Measurements from ENCODE around the gene DRD4. TPM values are rescaled to one million over a fixed set of nuclear protein-coding genes. Genes with fewer than 3 reads are reported as not detected.
A peak's percentile ranks its signal among the peaks of the same experiment; 100 is the strongest.
"Not testable (repeated sequence)": the region's sequence is repeated elsewhere in the genome, so short reads cannot be mapped to it uniquely, and the experiment has no call there.

The DRD4 gene
- total RNA-seq, 2 donors from 2014 or later: 1.3 to 1.9 TPM

DNA sequence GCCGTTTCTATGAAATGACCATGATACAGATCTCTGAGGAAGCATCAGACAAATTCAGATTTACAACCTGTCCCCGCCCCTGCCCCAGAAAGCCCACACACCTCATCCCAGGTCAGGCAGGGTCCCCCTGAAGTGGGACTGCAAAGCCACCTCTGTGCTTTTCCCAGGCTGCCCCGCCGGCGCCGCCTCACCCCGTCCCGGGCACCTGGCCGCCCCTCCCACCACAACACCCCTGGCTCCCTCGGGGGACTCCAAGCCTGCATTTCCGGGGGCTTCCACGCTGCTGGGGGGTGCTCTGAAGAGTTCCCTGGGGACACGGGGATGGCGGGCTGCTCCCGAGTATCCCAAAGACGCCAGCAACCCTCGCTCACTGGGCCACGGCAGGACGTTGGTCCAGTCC lies 23.2 kb downstream of the DRD4 start:
- intact Hi-C loops (cut with DNase I, micrococcal nuclease): loop anchor here in 1 of 2 donors (10.0 kb wide), 1 partner anchor 65 kb away; no protein-coding TSS in a partner anchor
- no peak for ATAC-seq
- DNase-seq: no peak

DNA sequence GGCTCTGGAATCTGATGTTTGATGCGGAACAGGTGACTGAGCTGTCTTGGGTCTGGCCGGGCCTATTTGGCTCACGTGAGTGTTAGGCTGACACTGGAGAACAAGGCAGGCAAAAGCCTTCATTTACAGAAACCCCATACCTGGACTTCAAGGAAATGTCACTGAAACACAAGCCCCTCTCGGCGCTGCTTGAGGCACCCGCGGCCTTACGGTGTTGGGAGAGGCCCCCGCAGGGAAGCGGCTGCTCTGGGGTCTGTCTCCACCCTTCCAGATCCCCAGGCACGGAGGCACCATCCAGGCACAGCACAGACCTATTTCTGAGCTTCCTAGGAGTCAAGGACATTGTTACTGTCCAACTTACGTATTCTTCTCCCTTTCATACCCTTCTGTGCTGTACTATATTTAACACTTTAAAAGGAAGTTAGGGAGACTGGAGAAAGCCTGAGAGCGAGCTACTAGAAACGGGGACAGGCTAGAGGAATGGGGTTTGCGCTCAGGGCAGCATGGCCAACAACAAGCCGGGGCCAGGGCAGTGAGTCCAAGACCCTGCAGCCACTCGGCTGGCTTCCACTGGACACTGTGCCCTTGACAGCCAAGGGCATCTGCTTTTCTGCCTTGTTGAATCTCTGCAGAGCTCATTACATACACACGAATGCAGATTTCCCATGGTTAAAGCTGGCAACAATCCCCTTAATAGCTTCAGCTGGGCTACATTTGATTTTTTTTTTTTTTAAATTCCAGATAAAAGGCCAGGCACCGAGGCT lies 23.8 kb downstream of the DRD4 start:
- DNase-seq: no peak
- ATAC-seq: no peak
- intact Hi-C loops (cut with DNase I, micrococcal nuclease): loop anchor here in 1 of 2 donors (10.0 kb wide), 1 partner anchor 64 kb away; no protein-coding TSS in a partner anchor

DNA sequence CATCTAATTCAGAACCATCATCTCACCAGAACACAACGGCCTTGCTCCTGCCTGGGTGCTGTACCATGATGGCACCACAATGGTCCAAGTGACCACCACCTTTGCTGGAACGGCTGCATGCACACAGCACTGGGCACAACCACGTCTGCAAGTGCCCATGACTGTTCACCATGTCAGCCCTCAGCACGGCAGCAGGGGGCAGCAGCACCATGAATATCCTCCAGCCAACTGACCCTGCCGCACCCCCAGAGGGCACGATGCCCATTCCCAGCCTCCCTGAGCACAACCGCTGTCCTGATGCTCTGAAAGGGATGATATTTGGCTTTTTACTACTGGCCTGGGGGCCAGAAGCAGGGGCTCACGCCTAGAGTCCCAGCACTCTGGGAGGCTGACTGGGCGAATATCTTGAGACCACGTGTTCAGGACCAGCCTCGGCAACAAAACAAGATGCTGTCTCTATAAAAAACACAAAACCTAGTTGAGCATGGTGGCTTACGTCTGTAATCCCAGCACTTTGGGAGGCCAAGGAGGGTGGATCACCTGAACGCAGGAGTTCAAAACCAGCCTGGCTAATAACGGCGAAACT lies 25.7 kb downstream of the DRD4 start:
- peak; percentile 58 to 84 for DNase-seq
- peak; percentile 92 for ATAC-seq
- intact Hi-C loops (cut with DNase I, micrococcal nuclease): loop anchor here in 1 of 2 donors (10.0 kb wide), 1 partner anchor 62 kb away; no protein-coding TSS in a partner anchor

DNA sequence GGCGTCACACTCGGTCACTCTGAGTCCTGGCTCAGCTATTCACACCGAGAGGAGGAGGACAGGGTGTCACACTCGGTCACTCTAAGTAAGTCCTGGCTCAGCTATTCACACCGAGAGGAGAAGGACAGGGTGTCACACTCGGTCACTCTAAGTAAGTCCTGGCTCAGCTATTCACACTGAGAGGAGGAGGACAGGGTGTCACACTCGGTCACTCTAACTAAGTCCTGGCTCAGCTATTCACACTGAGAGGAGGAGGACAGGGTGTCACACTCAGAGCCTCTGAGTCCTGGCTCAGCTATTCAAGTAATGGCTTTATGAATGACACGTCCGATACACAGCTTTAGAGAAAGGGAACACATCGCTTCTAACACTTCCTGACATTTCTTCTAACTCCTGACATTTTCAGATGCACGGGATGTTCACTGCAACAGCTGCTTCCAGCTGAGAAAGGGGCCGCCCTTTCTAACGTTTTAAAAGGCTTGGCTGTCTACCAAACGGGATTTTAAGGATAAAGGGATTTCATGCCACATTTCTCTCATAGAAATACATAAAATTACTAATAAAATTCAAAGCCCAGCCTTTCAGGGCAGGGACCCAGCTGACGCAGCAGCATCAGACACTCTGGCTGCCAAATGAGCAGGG lies 28.1 kb downstream of the DRD4 start:
- intact Hi-C loops (cut with DNase I, micrococcal nuclease): loop anchor here in 1 of 2 donors (10.0 kb wide), 1 partner anchor 60 kb away; no protein-coding TSS in a partner anchor
- DNase-seq (no peak), ATAC-seq (no peak)

DNA sequence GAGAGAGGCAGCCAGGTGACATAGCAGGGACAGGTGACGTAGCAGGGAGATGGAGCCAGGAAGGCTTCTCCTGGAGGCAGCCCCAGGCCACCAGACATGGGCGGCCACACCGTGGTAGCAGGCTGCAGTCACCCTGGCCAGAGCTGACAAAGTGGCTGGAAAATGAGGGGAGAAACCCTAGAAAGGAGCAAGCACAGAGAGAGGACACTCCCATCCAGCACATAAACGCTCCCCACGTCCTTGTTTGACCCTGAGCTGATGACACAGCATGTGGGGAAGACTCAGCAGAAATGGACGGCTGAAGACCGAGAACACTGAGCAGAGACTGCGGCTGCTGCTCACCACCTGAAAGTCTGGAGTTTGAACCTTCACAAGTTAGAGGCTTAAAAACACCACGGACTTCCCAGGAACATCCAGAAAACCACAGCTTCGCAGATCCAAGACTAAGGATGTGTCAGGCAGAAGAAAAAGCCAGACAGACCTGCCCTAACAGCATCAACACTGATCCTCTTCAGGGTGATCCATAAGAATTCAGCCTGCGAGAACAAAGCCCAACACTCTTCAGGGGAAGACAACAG lies 28.7 kb downstream of the DRD4 start:
- intact Hi-C loops (cut with DNase I, micrococcal nuclease): loop anchor here in 1 of 2 donors (10.0 kb wide), 1 partner anchor 59 kb away; no protein-coding TSS in a partner anchor
- no peak for ATAC-seq
- DNase-seq: no peak

DNA sequence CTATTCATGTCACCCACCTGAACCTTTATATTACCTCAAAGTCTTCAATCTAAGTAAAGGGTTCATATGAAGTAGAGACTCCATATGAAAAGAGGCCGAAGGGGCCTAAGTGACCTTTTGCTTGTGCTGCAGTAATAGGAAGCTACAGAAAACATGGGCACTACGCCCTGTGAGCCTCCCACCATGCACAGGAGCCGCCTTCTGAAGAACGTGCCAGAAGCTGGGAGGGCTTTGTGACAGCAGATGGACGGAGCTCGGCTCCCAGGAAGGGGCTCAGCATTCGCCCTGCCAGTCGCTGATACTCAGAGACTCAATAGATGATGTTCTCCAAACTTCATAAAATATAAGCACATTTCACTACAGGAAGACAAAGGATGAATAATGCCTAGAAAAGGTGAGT lies 36.8 kb downstream of the DRD4 start:
- no peak for ATAC-seq
- no peak for DNase-seq
- intact Hi-C loops (cut with DNase I, micrococcal nuclease): no loop called here

DNA sequence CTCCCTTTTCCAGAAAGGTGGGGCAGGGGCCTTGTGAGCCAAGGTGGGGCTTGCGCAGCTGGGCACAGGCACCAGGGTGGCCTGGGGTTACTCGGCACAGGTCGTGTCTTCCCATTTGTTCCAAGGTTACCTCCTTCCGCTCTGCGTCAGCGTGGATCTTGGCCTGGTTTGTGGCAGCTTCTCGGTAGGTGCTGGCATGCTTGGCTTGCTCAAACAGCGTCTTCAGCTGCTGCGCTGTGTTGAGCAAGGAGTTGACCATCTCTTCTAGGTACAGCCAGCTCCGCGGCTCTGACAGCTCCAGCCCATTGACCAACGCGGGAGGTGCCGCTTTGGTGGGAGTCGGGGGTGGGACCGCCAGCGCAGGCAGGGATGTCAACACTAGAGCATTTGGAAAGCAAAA lies 37.3 kb downstream of the DRD4 start:
- intact Hi-C loops (cut with DNase I, micrococcal nuclease): no loop called here
- ATAC-seq (no peak), DNase-seq (no peak)

DNA sequence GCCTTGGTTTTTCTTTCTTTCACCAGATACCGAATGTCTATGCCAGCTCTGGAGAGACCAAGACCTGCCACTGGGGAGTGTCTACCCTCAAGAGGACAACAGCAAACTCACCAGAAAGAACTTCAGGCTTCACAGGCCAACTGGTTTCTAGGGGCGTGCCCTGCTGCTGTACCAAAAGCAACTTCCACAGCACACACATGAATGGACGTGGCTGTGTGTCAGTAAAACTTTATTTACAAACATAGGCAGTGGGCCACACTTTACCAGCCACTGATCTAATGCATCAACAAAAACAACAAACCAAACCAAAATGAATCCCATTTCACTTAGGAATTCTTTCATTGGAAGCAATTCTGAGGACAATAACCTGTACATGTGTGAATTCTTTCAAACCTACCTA lies 41.2 kb downstream of the DRD4 start:
- ATAC-seq (no peak), DNase-seq (no peak)

DNA sequence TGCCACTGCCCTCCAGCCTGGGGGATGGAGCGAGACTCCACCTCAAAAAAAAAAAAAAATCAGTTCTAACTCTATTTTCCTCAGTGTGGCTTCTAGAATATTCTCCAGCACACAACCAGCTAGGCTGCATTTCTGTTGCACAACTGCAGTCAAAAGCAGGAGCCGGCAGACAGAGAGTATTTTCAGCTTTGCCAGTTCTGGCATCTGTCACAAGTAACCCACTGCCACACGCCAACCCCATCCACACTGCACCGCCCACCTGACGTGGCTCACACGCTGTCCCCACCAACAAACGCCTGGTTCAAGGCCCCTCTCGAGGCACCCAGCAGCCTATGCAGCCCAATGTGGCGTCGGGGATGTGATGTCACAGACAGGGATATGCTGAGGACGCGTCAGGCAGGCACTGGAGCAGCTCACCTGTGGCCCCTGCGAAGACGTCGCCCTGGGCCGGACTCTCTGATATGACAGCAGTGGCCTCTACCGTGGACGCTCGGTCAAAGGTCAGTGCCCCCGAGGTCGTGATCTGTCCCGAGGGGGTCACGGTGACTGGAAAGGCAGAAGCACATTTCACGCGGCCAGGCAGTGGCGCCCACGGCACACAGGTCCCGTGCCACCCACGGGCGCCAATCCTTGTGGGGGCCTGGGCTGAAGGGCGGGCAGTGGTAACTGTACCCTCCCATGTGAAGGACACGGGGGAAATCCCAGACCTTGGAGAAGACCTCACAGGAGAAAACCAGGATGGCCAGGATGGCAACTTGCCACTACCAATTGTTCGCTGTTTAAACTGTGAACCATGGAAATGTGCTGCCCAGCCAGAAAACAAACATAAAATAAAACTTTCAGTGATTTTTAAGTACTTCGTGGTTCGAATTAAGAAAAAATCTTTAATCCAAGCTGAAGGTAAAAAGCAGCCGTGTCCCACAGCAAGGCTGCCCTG lies 42.5 kb downstream of the DRD4 start:
- ATAC-seq (no peak), DNase-seq (no peak)
- intact Hi-C loops (cut with DNase I, micrococcal nuclease): no loop called here

More for the DNA sequence above, 41.2 kb downstream of the DRD4 start:
- intact Hi-C loops (cut with DNase I, micrococcal nuclease): no loop called here

DNA sequence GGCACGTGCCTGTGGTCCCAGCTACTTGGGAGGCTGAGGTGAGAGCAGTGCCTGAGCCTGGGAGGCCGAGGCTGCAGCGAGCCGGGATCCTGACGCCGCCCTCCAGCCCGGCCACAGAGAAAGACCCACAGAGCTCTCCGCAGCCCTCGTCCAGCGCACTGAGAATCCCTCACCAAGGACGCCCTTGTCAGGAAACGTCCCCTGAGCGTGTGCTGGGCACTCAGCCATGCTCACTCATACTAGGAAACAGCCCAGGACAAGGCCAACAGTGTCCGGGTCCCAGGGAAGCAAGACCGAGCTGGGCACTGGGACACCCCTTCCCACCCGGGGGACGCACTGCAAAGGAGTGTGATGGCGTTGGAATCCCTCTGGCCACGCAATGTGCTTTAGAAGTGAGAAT lies 43.4 kb downstream of the DRD4 start:
- intact Hi-C loops (cut with DNase I, micrococcal nuclease): no loop called here
- ATAC-seq (no peak), DNase-seq (no peak)

DNA sequence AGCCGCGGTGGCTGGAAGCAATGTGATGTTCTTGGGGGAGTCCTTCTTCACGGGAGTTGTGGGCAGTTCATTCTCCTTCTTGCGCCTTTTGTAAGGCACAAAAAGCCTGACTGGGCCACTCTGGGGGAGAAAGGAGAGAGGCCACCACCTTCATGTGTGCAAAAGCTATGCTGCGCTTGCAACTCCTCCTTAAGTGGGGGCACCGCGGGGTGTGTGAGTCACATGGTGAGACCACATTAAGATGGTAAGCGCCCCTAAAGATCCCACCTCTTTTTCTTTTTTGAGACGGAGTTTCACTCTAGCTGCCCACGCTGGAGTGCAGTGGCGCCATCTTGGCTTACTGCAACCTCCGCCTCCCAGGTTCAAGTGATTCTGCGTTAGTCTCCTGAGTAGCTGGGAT lies 43.9 kb downstream of the DRD4 start:
- intact Hi-C loops (cut with DNase I, micrococcal nuclease): no loop called here
- ATAC-seq (no peak), DNase-seq (no peak)

DNA sequence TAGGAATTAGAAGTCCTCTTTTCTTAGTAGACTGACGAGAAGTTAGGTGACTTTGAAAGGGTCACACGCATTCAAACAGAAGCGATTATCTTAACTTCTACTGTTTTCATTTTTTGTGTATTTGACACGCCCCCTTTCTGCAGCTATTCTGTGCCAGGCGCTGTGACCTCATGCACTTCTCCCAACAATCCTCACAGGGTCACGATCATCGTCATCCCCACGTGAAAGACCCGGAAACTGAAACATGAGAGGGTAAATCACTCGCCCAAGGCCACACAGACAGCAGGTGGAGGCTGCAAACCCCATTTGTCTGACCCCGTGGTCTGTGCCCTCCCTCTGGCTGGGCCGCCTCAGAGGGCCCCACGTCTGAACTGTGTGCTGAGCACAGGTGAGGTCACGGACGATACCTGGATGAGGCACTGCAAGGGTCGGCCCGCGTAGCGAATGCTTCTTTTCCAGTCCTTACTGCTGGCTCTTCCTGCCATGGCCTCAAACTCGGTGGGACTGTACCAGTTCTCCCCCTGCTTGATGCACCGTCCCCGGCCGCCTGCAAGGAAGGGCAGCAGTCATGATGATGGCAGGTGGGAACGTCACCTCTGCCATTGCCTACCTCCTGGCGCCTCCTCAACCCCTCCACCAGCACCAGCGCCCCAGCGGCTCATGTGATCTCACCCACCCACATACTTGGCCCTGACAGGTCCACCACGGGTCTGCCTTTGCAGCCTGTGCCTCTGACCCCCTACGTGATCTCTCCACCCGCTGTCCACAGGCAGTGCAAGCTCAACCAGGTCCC lies 49.6 kb downstream of the DRD4 start:
- DNase-seq (no peak), ATAC-seq (no peak)
- intact Hi-C loops (cut with DNase I, micrococcal nuclease): no loop called here

DNA sequence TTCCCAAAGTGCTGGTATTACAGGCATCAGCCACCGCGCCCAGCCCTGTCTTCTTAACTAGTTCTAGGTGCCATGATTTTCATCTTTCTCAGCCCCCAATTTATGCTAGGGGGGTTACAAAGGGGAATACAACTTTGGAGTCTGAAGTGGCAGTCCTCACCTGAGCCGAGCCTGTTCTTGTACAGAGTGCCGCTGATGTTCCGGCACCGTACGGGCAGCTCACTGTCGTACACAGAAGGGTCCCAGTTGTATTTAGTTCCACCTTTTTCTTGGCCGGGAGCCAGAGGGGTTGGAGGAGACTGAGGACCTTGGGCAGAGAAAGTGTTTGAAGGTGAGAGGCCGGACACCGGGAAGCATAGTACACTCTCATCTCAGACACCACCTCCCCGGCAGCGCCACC lies 50.7 kb downstream of the DRD4 start:
- intact Hi-C loops (cut with DNase I, micrococcal nuclease): no loop called here
- ATAC-seq (no peak), DNase-seq (no peak)

DNA sequence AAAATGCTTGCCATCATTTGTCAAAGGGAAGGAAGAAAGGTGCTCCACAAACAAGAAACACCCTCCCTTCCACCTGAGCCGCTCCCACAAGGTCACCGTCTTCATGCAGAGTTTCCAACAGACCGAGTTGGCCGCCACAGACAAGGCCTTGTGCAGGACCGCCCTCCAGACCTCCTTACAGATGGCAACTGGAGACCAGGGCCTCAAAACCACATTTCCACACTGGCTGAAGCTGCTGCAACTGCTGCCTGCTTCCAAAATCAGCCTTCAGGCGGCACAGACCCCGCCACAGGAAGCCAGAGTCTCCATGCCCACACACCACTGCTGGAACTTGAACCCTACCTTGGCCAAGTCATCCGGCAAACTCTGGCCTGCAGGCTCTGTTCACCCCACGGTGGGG lies 51.6 kb downstream of the DRD4 start:
- ATAC-seq (no peak), DNase-seq (no peak)
- intact Hi-C loops (cut with DNase I, micrococcal nuclease): no loop called here

DNA sequence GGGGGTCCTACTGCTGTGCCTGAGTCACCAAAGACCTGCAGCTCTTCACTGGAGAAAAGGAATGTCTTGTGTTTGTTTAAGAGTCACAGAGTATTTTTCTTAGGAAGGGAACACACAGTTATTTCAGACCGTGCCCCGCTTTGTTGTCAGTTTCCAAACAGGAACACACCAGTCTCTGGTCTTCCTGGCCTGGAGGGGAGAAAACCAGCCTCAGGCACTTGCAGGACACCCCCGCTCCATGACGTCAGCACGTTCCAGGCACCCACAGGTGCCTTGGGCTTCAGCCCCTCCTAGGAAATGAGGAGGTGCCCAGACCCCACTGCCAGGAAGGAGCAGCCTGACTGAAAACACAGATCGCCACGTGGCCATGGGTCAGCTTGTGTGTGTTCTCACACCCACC lies 52.6 kb downstream of the DRD4 start:
- ATAC-seq: no peak
- DNase-seq: no peak
- intact Hi-C loops (cut with DNase I, micrococcal nuclease): no loop called here

DNA sequence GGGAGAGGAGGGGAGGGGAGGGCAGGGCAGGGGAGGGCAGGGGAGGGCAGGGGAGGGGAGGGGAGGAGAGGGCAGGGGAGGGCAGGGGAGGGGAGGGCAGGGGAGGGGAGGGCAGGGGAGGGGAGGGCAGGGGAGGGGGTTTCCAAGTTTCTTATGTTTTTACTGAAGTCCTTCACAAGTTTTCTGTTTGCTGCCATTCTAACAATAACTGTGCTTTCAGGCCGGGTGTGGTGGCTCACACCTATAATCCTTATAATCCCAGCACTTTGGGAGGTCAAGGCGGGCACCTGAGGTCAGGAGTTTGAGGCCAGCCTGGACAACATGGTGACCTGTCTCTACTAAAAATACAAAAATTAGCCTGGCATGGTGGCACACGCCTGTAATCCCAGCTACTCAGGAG lies 53.2 kb downstream of the DRD4 start:
- DNase-seq; ATAC-seq; intact Hi-C loops (cut with DNase I, micrococcal nuclease): not testable (repeated sequence)
